ENCODE data around the gene CMIP. TPM values are rescaled to one million over a fixed set of nuclear protein-coding genes. Genes with fewer than 3 reads are reported as not detected.

Gene CMIP
- total RNA-seq, 1 experiment from 2014 or later, result 63.7 TPM

DNA sequence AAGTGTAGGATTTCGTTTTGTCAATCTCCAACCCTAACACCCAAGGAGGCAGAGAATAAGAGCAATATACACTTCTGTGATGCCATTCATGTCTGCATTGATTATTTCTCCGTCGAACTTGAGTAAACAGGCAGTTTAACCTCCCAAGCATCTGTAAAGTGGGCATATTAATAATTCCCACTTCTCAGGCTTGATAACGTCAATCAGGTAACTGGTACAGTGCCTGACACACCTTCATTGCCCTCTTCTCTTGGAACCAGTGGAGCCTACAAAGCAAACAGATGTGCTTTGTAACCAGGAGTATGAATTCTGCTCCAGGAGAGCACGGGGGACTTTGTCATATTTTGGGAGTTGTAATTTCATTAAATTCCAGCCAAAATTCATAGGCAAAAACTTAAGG is 302.0 kb downstream of the CMIP start:
- DNase-seq (ENCODE audit: low spot score) (no peak), ATAC-seq (no peak)
- TF ChIP-seq, protein P1, sequence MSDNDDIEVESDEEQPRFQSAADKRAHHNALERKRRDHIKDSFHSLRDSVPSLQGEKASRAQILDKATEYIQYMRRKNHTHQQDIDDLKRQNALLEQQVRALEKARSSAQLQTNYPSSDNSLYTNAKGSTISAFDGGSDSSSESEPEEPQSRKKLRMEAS (CRISPR knock-in tag; IDR thresholded peaks at IDR 0.05), result 0 out of 2 replicates have a peak, but pooled peaks have one; percentile 11
- TF ChIP-seq, protein P2, sequence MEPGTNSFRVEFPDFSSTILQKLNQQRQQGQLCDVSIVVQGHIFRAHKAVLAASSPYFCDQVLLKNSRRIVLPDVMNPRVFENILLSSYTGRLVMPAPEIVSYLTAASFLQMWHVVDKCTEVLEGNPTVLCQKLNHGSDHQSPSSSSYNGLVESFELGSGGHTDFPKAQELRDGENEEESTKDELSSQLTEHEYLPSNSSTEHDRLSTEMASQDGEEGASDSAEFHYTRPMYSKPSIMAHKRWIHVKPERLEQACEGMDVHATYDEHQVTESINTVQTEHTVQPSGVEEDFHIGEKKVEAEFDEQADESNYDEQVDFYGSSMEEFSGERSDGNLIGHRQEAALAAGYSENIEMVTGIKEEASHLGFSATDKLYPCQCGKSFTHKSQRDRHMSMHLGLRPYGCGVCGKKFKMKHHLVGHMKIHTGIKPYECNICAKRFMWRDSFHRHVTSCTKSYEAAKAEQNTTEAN (CRISPR knock-in tag; IDR thresholded peaks at IDR 0.05), result no peak
- Mint-ChIP-seq H3K4me3 (peak overlapping the region; percentile 69), H3K27me3 (ENCODE audit: low read depth) (peaks cover 11% of the 10 kb centered on the region), H3K27ac (no peak overlapping the region), H3K9me3 (no peaks in the 10 kb centered on the region; the same call in 1 of the 2 replicates), H3K36me3 (no peaks in the 10 kb centered on the region), H3K4me1 (peaks cover 16% of the 10 kb centered on the region)
- ChIA-PET POLR2A (no interaction called here), CTCF (no interaction called here)

DNA sequence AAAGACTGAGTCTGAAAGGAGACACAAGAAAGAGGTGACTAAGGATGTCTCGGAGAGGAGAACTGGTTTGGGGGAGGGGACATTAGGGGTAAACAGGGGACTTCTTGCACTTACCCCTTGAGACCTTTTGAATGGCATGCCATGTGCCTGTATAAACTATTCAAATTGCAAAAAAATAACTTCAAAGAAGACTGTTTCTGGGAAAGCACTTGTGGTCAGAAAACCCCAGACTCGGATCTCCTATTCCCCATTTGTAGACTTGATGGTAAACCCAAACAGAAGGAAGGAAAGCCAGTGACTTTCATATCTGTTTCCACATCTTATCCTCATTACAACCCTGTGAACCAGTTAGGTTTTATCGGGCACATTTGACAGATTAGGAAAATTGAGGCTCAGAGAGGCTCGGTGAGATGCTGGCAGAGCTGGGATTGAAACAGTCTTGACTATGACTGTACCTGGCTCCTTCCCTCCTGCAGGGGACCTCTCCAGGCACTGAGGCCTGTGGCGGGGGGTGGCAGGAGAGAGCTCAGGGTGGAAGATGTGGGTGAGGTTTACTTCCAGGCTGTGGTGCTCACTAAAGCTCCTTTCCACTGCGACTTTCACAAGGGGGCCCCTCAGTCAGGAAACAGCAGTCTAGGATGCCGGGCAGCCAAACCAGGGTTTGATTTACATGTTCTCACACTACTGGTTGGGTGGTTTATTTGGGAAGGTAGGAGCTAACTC is 304.0 kb downstream of the CMIP start:
- TF ChIP-seq ZNF219 (CRISPR knock-in tag; IDR thresholded peaks at IDR 0.05; ENCODE audit: borderline replicate concordance) (no peak), ZNF423 (CRISPR knock-in tag; IDR thresholded peaks at IDR 0.05) (0 out of 2 replicates have a peak, but pooled peaks have one; percentile 15)
- TF ChIP-seq, protein P3, sequence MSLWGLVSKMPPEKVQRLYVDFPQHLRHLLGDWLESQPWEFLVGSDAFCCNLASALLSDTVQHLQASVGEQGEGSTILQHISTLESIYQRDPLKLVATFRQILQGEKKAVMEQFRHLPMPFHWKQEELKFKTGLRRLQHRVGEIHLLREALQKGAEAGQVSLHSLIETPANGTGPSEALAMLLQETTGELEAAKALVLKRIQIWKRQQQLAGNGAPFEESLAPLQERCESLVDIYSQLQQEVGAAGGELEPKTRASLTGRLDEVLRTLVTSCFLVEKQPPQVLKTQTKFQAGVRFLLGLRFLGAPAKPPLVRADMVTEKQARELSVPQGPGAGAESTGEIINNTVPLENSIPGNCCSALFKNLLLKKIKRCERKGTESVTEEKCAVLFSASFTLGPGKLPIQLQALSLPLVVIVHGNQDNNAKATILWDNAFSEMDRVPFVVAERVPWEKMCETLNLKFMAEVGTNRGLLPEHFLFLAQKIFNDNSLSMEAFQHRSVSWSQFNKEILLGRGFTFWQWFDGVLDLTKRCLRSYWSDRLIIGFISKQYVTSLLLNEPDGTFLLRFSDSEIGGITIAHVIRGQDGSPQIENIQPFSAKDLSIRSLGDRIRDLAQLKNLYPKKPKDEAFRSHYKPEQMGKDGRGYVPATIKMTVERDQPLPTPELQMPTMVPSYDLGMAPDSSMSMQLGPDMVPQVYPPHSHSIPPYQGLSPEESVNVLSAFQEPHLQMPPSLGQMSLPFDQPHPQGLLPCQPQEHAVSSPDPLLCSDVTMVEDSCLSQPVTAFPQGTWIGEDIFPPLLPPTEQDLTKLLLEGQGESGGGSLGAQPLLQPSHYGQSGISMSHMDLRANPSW (CRISPR knock-in tag; conservative IDR thresholded peaks at IDR 0.05; ENCODE audit: low read depth), result no peak
- TF ChIP-seq, protein P4, sequence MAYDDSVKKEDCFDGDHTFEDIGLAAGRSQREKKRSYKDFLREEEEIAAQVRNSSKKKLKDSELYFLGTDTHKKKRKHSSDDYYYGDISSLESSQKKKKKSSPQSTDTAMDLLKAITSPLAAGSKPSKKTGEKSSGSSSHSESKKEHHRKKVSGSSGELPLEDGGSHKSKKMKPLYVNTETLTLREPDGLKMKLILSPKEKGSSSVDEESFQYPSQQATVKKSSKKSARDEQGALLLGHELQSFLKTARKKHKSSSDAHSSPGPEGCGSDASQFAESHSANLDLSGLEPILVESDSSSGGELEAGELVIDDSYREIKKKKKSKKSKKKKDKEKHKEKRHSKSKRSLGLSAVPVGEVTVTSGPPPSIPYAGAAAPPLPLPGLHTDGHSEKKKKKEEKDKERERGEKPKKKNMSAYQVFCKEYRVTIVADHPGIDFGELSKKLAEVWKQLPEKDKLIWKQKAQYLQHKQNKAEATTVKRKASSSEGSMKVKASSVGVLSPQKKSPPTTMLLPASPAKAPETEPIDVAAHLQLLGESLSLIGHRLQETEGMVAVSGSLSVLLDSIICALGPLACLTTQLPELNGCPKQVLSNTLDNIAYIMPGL (CRISPR knock-in tag; IDR thresholded peaks at IDR 0.05), result no peak
- H3K27me3 Mint-ChIP-seq (ENCODE audit: low read depth), result peaks cover 5% of the 10 kb centered on the region
- no peak for DNase-seq (ENCODE audit: low spot score)
- H3K27ac Mint-ChIP-seq, result no peak overlapping the region
- H3K9me3 Mint-ChIP-seq, result no peaks in the 10 kb centered on the region; the same call in 1 of the 2 replicates
- no peak overlapping the region for H3K4me3 Mint-ChIP-seq
- CTCF ChIA-PET, result interaction anchor here (0.6 to 1.6 kb wide), 13 partner anchors 11 to 330 kb away, joined by 3 to 15 read pairs (median 4); partner anchors contain the start of gene PLCG2
- peaks cover 19% of the 10 kb centered on the region for H3K4me1 Mint-ChIP-seq
- POLR2A ChIA-PET, result interaction anchor here (0.8 kb wide), 1 partner anchor 24 kb away, joined by 3 read pairs; no protein-coding TSS in a partner anchor
- peak; percentile 45 for ATAC-seq
- no peaks in the 10 kb centered on the region for H3K36me3 Mint-ChIP-seq

DNA sequence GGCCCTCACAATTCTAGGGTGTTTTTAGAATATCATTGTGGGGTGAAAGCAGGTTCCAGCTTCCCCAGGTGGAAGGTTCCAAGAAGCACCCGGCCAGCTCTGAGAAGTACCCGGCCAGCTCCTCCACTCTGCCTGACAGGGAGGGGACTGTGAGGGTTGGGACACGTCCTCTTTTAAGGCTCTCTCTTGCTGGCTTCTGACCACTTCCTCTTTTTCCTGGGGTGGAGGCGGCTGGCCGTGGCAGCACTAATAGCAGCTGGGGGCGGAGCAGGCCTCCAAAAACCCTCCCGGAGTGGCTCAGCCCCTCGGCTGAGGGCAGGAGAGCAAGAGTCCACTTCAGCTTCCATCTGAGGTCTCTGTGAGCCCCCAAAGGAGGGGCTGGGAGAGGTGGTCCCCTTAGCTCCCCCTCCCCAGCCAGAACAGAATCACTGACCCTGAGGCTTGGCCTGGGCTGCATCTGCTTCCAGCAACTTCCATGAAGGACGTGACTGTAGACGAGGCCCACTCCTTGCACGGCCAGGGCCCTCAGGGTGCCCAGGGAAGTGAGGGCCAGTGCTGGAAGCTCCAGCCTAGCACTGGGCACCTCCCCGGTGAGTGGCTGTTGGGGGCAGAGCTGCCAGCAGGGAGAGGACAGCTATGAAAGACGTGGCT is 307.7 kb downstream of the CMIP start:
- ChIA-PET CTCF (interaction anchor here (0.5 to 1.8 kb wide), 8 partner anchors 11 to 127 kb away, joined by 3 to 8 read pairs (median 5); no protein-coding TSS in a partner anchor), POLR2A (no interaction called here)
- Mint-ChIP-seq H3K36me3 (no peaks in the 10 kb centered on the region), H3K9me3 (no peaks in the 10 kb centered on the region), H3K27me3 (ENCODE audit: low read depth) (no peaks in the 10 kb centered on the region), H3K4me1 (peaks cover 11% of the 10 kb centered on the region), H3K4me3 (no peak overlapping the region), H3K27ac (no peak overlapping the region)
- DNase-seq (ENCODE audit: low spot score), result no peak
- TF ChIP-seq, protein P5, sequence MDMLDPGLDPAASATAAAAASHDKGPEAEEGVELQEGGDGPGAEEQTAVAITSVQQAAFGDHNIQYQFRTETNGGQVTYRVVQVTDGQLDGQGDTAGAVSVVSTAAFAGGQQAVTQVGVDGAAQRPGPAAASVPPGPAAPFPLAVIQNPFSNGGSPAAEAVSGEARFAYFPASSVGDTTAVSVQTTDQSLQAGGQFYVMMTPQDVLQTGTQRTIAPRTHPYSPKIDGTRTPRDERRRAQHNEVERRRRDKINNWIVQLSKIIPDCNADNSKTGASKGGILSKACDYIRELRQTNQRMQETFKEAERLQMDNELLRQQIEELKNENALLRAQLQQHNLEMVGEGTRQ (CRISPR knock-in tag; IDR thresholded peaks at IDR 0.05), result no peak
- no peak for TF ChIP-seq ZBTB21 (CRISPR knock-in tag; IDR thresholded peaks at IDR 0.05; ENCODE audit: borderline replicate concordance)
- ATAC-seq, result peak; percentile 59

DNA sequence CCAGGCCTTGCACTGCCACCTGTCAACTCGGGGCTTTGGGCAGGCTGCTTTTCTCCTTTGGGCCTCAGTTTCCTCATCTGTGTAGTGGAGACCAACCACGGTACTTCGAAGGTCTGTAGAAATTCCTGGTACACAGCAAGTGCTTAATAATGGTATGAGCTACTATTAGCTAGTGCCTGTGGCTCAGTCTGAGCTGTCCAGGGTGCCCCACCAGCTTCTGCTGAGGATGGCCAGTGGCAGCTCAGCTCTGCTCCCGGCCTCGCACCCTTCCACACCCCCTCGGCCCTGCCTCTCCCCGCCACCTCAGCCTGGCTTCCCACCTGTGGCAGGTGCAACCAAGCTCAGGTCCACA is 308.2 kb downstream of the CMIP start:
- Mint-ChIP-seq H3K36me3 (no peaks in the 10 kb centered on the region), H3K27me3 (ENCODE audit: low read depth) (no peaks in the 10 kb centered on the region), H3K4me3 (no peak overlapping the region), H3K4me1 (peaks cover 11% of the 10 kb centered on the region), H3K9me3 (no peaks in the 10 kb centered on the region), H3K27ac (no peak overlapping the region)
- ATAC-seq (no peak), DNase-seq (ENCODE audit: low spot score) (no peak)
- CTCF ChIA-PET, result interaction anchor here (0.7 to 1.8 kb wide), 6 partner anchors 12 to 127 kb away, joined by 3 to 8 read pairs (median 5); no protein-coding TSS in a partner anchor
- POLR2A ChIA-PET, result no interaction called here
- TF ChIP-seq ZNF317 (CRISPR knock-in tag; IDR thresholded peaks at IDR 0.05; ENCODE audit: borderline replicate concordance, low read depth) (no peak), SOX15 (CRISPR knock-in tag; IDR thresholded peaks at IDR 0.05) (no peak), IRF2 (CRISPR knock-in tag; IDR thresholded peaks at IDR 0.05; ENCODE audit: borderline replicate concordance, low read depth) (no peak), SP1 (CRISPR knock-in tag; conservative IDR thresholded peaks at IDR 0.05) (no peak)
- TF ChIP-seq, protein P6, sequence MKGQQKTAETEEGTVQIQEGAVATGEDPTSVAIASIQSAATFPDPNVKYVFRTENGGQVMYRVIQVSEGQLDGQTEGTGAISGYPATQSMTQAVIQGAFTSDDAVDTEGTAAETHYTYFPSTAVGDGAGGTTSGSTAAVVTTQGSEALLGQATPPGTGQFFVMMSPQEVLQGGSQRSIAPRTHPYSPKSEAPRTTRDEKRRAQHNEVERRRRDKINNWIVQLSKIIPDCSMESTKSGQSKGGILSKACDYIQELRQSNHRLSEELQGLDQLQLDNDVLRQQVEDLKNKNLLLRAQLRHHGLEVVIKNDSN (CRISPR knock-in tag; IDR thresholded peaks at IDR 0.05), result no peak

Measured in WTC11 (cell line).